GM18508 (cell line): ENCODE data around the gene RAD51D.
"Not testable (repeated sequence)": the region's sequence is repeated elsewhere in the genome, so short reads cannot be mapped to it uniquely, and the experiment has no call there.

Experiments
- ATAC-seq: cut with Tn5 transposase; IDR thresholded peaks from one replicate; pipeline ENCODE4 v1.9.1; 2021; ENCODE audit warnings: moderate number of reproducible peaks; ENCODE audit not compliant: insufficient read depth, unreplicated experiment

RAD51D gene

GRCh38 chr17:35095741-35096140 is 23.9 kb downstream of the RAD51D start:
- no peak for ATAC-seq

GRCh38 chr17:35094902-35095301 is 24.8 kb downstream of the RAD51D start:
- no peak for ATAC-seq

- ATAC-seq = not testable (repeated sequence)
These were observed 29.0 kb downstream of the RAD51D start for GRCh38 chr17:35090707-35091106.

- ATAC-seq = no peak
These were observed 29.9 kb downstream of the RAD51D start for GRCh38 chr17:35089586-35090296.

GRCh38 chr17:35088881-35089585 is 30.6 kb downstream of the RAD51D start:
- ATAC-seq = no peak

- ATAC-seq = no peak
These were observed 31.2 kb downstream of the RAD51D start for GRCh38 chr17:35088356-35088880.

GRCh38 chr17:35087731-35088355 is 31.8 kb downstream of the RAD51D start:
- ATAC-seq = no peak

GRCh38 chr17:35086931-35087573 is 32.6 kb downstream of the RAD51D start:
- no peak for ATAC-seq

- no peak for ATAC-seq
These were observed 33.5 kb downstream of the RAD51D start for GRCh38 chr17:35086164-35086563.

- ATAC-seq = no peak
These were observed 34.7 kb downstream of the RAD51D start for GRCh38 chr17:35084987-35085386.

- ATAC-seq = no peak
These were observed 36.6 kb downstream of the RAD51D start for GRCh38 chr17:35083071-35083470.

GRCh38 chr17:35082073-35082657 is 37.5 kb downstream of the RAD51D start:
- ATAC-seq = no peak

GRCh38 chr17:35081638-35082037 is 38.0 kb downstream of the RAD51D start:
- ATAC-seq = no peak

- no peak for ATAC-seq
These were observed 39.1 kb downstream of the RAD51D start for GRCh38 chr17:35080536-35080935.

- no peak for ATAC-seq
These were observed 39.9 kb downstream of the RAD51D start for GRCh38 chr17:35079547-35080423.

- ATAC-seq = no peak
These were observed 42.8 kb downstream of the RAD51D start for GRCh38 chr17:35076874-35077273.

GRCh38 chr17:35074711-35075707 is 44.7 kb downstream of the RAD51D start:
- ATAC-seq = no peak

GRCh38 chr17:35073991-35074627 is 45.6 kb downstream of the RAD51D start:
- no peak for ATAC-seq
